CD8-positive, alpha-beta memory T cell (primary cell): ENCODE measurements around the gene SH3BP5. TPM values are rescaled to one million over a fixed set of nuclear protein-coding genes. Genes with fewer than 3 reads are reported as not detected.

Source experiments
- CTCF ChIA-PET: fragments of 350-600 bp; sonication (Branson Sonifier 250); formaldehyde crosslinking; loops from one replicate; lab custom pipeline; 2021; ENCODE audit warnings: antibody characterized with exemption; lab: Charles Lee
- POLR2A ChIA-PET: fragments of 350-600 bp; sonication (Branson Sonifier 250); formaldehyde crosslinking; loops from one replicate; lab custom pipeline; 2021; ENCODE audit warnings: antibody characterized with exemption; lab: Charles Lee
- DNase-seq, 5 donors: peaks; one replicate each; pipeline versions ENCODE4 v3.0.0 to v3.0.0-alpha.2; 2020 to 2022; ENCODE audit warnings: mixed read lengths in 1 of 5
- H3K27ac ChIP-seq: one replicate; pipeline ENCODE4 v1.7.0; 2013; ENCODE audit warnings: low read depth, mild to moderate bottlenecking, low read length, moderate library complexity
- H3K27me3 ChIP-seq: 2 replicates; pipeline ENCODE4 v1.7.0; 2013; ENCODE audit warnings: low read length, mild to moderate bottlenecking; ENCODE audit not compliant: insufficient read depth, poor library complexity, severe bottlenecking
- H3K36me3 ChIP-seq: 2 replicates; pipeline ENCODE4 v1.7.0; 2013; ENCODE audit warnings: mild to moderate bottlenecking, low read length, moderate library complexity; ENCODE audit not compliant: insufficient read depth
- H3K4me1 ChIP-seq: 2 replicates; pipeline ENCODE4 v1.7.0; 2013; ENCODE audit warnings: mild to moderate bottlenecking, low read length, moderate library complexity; ENCODE audit not compliant: insufficient read depth
- H3K4me3 ChIP-seq: 2 replicates; pipeline ENCODE4 v1.7.0; 2013; ENCODE audit warnings: mild to moderate bottlenecking, low read length
- H3K9me3 ChIP-seq: 2 replicates; pipeline ENCODE4 v1.7.0; 2013; ENCODE audit warnings: mild to moderate bottlenecking, low read length
- H3K27ac Mint-ChIP-seq, 8 donors: one replicate each; pipeline ENCODE4 v1.8.0; 2020 to 2021; ENCODE audit warnings: mixed read lengths in 8 of 8, mild to moderate bottlenecking in 6 of 8, inconsistent platforms in 3 of 8, moderate library complexity in 3 of 8
- H3K27me3 Mint-ChIP-seq, 2 donors: one replicate each; pipeline ENCODE4 v1.8.0; 2020 to 2021; ENCODE audit warnings: mixed read lengths in 2 of 2, mild to moderate bottlenecking in 1 of 2, moderate library complexity in 1 of 2
- H3K36me3 Mint-ChIP-seq, 3 donors: one replicate each; pipeline ENCODE4 v1.8.0; 2020 to 2021; ENCODE audit warnings: mixed read lengths in 3 of 3, inconsistent platforms in 1 of 3, mild to moderate bottlenecking in 1 of 3
- H3K4me1 Mint-ChIP-seq, 3 donors: one replicate each; pipeline ENCODE4 v1.8.0; 2020 to 2021; ENCODE audit warnings: mixed read lengths in 3 of 3, inconsistent platforms in 1 of 3, mild to moderate bottlenecking in 1 of 3
- H3K4me3 Mint-ChIP-seq, 7 donors: one replicate each; pipeline ENCODE4 v1.8.0; 2020 to 2021; ENCODE audit warnings: mixed read lengths in 7 of 7, mild to moderate bottlenecking in 6 of 7, moderate library complexity in 4 of 7, inconsistent platforms in 2 of 7
- H3K9me3 Mint-ChIP-seq, 5 donors: one replicate each; pipeline ENCODE4 v1.8.0; 2020 to 2022; ENCODE audit warnings: mixed read lengths in 5 of 5, mild to moderate bottlenecking in 3 of 5, moderate library complexity in 2 of 5, inconsistent platforms in 1 of 5
- polyA plus RNA-seq: library from polyadenylated mRNA; unstranded; fragments of 300-500 nt; fragmentation: Illumina TruSeq; gene quantifications from one replicate; pipeline ENCODE4 v1.2.3, GENCODE V29; 2021
- total RNA-seq, 2 experiments: library from RNA; stranded (reverse); gene quantifications; one replicate each; pipeline ENCODE4 v1.2.3, GENCODE V29; 2021

Gene SH3BP5
- total and polyA plus RNA-seq, 3 experiments from 2014 or later = 14.2 to 84.3 (median 15.5) TPM

DNA sequence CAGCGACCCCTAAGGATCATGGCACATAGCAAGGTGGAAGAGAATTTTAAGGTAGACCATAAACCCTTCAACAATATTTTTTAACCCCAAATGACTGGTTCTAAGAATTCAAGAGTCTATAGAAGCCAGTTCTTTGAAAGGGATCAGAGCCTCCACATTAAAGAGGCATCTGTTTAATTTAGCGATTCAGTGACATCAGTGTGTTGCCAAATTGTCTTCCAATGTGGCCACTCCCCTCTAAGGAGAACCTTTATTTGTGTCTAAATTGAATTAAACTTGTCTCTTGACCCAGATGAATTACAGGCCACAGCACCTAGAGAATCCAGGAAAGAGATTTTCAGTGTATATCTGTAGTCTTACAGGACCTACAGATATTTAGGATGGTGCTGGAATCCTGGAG is 6.6 kb upstream of the SH3BP5 start:
- Mint-ChIP-seq H3K27me3 (no peaks in the 10 kb centered on the region), H3K4me3 (no peak overlapping the region), H3K27ac (no peak overlapping the region), H3K4me1 (peaks cover under 1 to 9% (median 9%) of the 10 kb centered on the region in 3 donors), H3K9me3 (no peaks in the 10 kb centered on the region), H3K36me3 (no peaks in the 10 kb centered on the region)
- POLR2A ChIA-PET = no interaction called here
- H3K4me3 ChIP-seq = no peak overlapping the region
- H3K27me3 ChIP-seq = no peaks in the 10 kb centered on the region
- H3K4me1 ChIP-seq = peaks cover 2% of the 10 kb centered on the region
- H3K27ac ChIP-seq = no peak overlapping the region
- no peaks in the 10 kb centered on the region for H3K9me3 ChIP-seq
- CTCF ChIA-PET = no interaction called here
- no peak for DNase-seq
- H3K36me3 ChIP-seq = no peaks in the 10 kb centered on the region

DNA sequence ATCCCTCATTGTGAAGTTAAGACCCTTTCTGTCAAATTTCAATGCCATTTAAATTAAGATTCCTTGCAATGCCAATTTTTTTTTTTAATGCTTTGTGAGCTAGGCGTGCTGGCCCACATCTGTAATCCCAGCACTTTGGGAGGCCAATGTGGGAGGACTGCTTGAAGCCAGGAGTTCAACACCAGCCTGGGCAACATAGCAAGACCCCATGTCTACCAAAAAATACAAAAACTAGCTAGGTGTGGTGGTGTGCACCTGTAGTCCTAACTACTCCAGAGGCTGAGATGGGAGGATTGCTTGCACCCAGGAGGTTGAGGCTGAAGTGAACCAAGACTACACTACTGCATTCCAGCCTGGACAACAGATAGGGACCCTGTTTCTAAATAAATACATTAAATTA is 5.6 kb upstream of the SH3BP5 start:
- Mint-ChIP-seq H3K27ac (no peak overlapping the region), H3K27me3 (no peaks in the 10 kb centered on the region), H3K4me3 (no peak overlapping the region), H3K36me3 (no peaks in the 10 kb centered on the region), H3K4me1 (peaks cover 10 to 16% (median 14%) of the 10 kb centered on the region in 3 donors), H3K9me3 (no peaks in the 10 kb centered on the region)
- POLR2A ChIA-PET = no interaction called here
- Histone ChIP-seq H3K4me3 (no peak overlapping the region), H3K27me3 (no peaks in the 10 kb centered on the region), H3K9me3 (no peaks in the 10 kb centered on the region), H3K36me3 (no peaks in the 10 kb centered on the region), H3K27ac (no peak overlapping the region), H3K4me1 (peaks cover 12% of the 10 kb centered on the region)
- DNase-seq = no peak
- CTCF ChIA-PET = no interaction called here

DNA sequence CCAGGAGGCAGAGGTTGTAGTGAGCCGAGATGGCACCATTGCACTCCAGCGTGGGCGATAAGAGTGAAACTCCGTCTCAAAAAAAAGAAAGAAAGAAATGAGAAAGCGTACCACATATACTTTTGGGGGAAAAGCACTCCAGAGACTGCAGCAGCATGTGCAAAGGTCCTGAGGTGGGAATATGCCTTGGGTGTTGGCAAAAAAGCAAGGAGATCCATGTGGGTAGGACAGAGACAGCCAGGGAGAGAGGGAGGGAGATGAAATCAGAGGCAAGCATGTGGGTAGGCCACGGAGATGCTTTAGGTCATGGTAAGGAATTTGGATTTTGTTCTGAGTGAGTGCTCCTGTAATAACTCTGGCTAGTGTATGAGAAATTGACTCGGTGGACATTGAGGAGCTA is 3.7 kb upstream of the SH3BP5 start:
- no peak overlapping the region for H3K27ac Mint-ChIP-seq
- no peak overlapping the region for H3K4me3 Mint-ChIP-seq
- Histone ChIP-seq H3K4me3 (no peak overlapping the region), H3K36me3 (no peaks in the 10 kb centered on the region), H3K27me3 (no peaks in the 10 kb centered on the region), H3K9me3 (no peaks in the 10 kb centered on the region), H3K4me1 (peaks cover 21% of the 10 kb centered on the region), H3K27ac (no peak overlapping the region)
- ChIA-PET POLR2A (no interaction called here), CTCF (interaction anchor here (1.1 to 10.9 kb wide), 2 partner anchors 54 to 69 kb away, joined by 3 to 200 read pairs; no protein-coding TSS in a partner anchor)
- DNase-seq = no peak
- no peaks in the 10 kb centered on the region for H3K9me3 Mint-ChIP-seq
- H3K4me1 Mint-ChIP-seq = peaks cover 17 to 25% (median 22%) of the 10 kb centered on the region in 3 donors
- peaks cover 0 to 9% (median 0%) of the 10 kb centered on the region in 3 donors for H3K36me3 Mint-ChIP-seq
- H3K27me3 Mint-ChIP-seq = no peaks in the 10 kb centered on the region

DNA sequence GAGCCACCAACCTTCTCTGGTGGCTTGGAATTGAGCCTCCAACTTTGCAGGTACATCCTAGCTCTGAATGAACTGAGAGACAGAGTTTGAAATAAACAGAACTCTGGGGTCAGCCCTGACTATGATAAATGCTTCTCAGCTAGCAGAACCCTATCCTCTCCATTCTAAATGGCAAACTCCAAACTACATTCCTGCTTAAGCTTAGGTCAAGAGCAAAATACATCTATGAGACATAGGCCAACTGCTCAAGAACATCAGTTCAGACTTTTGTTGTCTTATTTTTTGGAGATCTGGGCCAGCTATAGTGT is 1.5 kb upstream of the SH3BP5 start:
- Mint-ChIP-seq H3K36me3 (peaks cover 0 to 21% (median 6%) of the 10 kb centered on the region in 3 donors), H3K4me1 (peaks cover 38 to 46% (median 41%) of the 10 kb centered on the region in 3 donors), H3K4me3 (peak overlapping the region in 3 of 7 donors; percentile 93 to 95 (median 95)), H3K27ac (peak overlapping the region in 1 of 8 donors; percentile 70), H3K27me3 (no peaks in the 10 kb centered on the region), H3K9me3 (no peaks in the 10 kb centered on the region)
- no peak overlapping the region for H3K4me3 ChIP-seq
- H3K4me1 ChIP-seq = peaks cover 42% of the 10 kb centered on the region
- CTCF ChIA-PET = interaction anchor here (0.7 to 10.9 kb wide), 16 partner anchors 9 to 112 kb away, joined by 3 to 200 read pairs (median 9); no protein-coding TSS in a partner anchor
- H3K27ac ChIP-seq = no peak overlapping the region
- DNase-seq = no peak
- no peaks in the 10 kb centered on the region for H3K27me3 ChIP-seq
- H3K36me3 ChIP-seq = peaks cover 4% of the 10 kb centered on the region
- no peaks in the 10 kb centered on the region for H3K9me3 ChIP-seq
- POLR2A ChIA-PET = interaction anchor here (1.9 kb wide), 2 partner anchors 14 to 66 kb away, joined by 7 read pairs; no protein-coding TSS in a partner anchor

GRCh38 chr3:15333099-15333955 is 941 bp upstream of the SH3BP5 start:
- Histone ChIP-seq H3K4me3 (peak overlapping the region; percentile 92), H3K27me3 (no peaks in the 10 kb centered on the region), H3K4me1 (peaks cover 48% of the 10 kb centered on the region), H3K36me3 (peaks cover 4% of the 10 kb centered on the region), H3K27ac (no peak overlapping the region), H3K9me3 (no peaks in the 10 kb centered on the region)
- ChIA-PET CTCF (interaction anchor here (0.7 to 10.9 kb wide), 42 partner anchors 7 to 126 kb away, joined by 3 to 200 read pairs (median 6); no protein-coding TSS in a partner anchor), POLR2A (interaction anchor here (1.1 to 1.9 kb wide), 5 partner anchors 14 to 66 kb away, joined by 3 to 7 read pairs (median 7); no protein-coding TSS in a partner anchor)
- peak overlapping the region in 7 of 8 donors; percentile 57 to 95 (median 87) for H3K27ac Mint-ChIP-seq
- DNase-seq = no peak
- H3K9me3 Mint-ChIP-seq = no peaks in the 10 kb centered on the region
- H3K27me3 Mint-ChIP-seq = no peaks in the 10 kb centered on the region
- peaks cover 41 to 51% (median 47%) of the 10 kb centered on the region in 3 donors for H3K4me1 Mint-ChIP-seq
- peak overlapping the region; percentile 91 to 97 (median 95) for H3K4me3 Mint-ChIP-seq
- H3K36me3 Mint-ChIP-seq = peaks cover 0 to 25% (median 8%) of the 10 kb centered on the region in 3 donors

GRCh38 chr3:15331606-15332404 is 581 bp downstream of the SH3BP5 start:
- no peaks in the 10 kb centered on the region for H3K27me3 ChIP-seq
- Mint-ChIP-seq H3K4me3 (peak overlapping the region; percentile 89 to 97 (median 95)), H3K36me3 (peaks cover 5 to 35% (median 13%) of the 10 kb centered on the region in 3 donors), H3K27ac (peak overlapping the region; percentile 16 to 93 (median 88)), H3K4me1 (peaks cover 53 to 64% (median 61%) of the 10 kb centered on the region in 3 donors), H3K9me3 (no peaks in the 10 kb centered on the region), H3K27me3 (no peaks in the 10 kb centered on the region)
- peaks cover 63% of the 10 kb centered on the region for H3K4me1 ChIP-seq
- peaks cover 4% of the 10 kb centered on the region for H3K36me3 ChIP-seq
- CTCF ChIA-PET = interaction anchor here (0.6 to 10.9 kb wide), 38 partner anchors 8 to 122 kb away, joined by 3 to 200 read pairs (median 7); no protein-coding TSS in a partner anchor
- peak; percentile 19 to 57 (median 40) for DNase-seq
- POLR2A ChIA-PET = interaction anchor here (0.5 to 1.9 kb wide), 7 partner anchors 16 to 226 kb away, joined by 3 to 7 read pairs (median 4); no protein-coding TSS in a partner anchor
- no peaks in the 10 kb centered on the region for H3K9me3 ChIP-seq
- H3K4me3 ChIP-seq = peak overlapping the region; percentile 92
- peak overlapping the region; percentile 75 for H3K27ac ChIP-seq

DNA sequence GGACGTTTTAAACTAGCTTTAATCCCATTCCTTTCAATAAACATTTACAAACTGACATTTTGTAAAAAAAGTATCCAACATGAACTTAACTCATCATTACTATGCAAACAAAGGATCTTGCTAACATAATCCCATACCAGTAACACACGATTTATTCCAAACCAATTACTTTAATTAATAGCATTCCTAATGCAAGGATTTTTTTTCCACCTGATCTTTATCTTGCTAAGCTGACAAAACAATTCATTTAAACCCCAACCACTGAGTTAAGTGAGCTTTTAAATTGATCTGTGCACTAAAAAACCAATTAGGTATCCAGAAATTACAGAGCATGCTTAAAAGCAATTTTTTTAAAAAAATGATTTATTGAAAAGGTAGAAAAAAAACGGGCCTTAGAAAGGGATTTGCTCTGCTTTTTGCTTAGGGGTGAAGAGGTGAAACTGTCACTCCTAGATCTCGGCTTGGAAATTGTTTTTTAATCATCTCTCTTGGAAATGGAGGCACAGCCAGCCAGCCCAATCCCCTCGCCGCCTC is 1.2 kb downstream of the SH3BP5 start:
- Mint-ChIP-seq H3K4me3 (peak overlapping the region; percentile 89 to 97 (median 95)), H3K36me3 (peaks cover 5 to 42% (median 14%) of the 10 kb centered on the region in 3 donors), H3K27ac (peak overlapping the region; percentile 16 to 93 (median 70)), H3K27me3 (no peaks in the 10 kb centered on the region), H3K4me1 (peaks cover 58 to 70% (median 68%) of the 10 kb centered on the region in 3 donors), H3K9me3 (no peaks in the 10 kb centered on the region)
- H3K4me1 ChIP-seq = peaks cover 70% of the 10 kb centered on the region
- H3K27me3 ChIP-seq = no peaks in the 10 kb centered on the region
- DNase-seq = no peak
- POLR2A ChIA-PET = interaction anchor here (1.5 kb wide), 1 partner anchor 27 kb away, joined by 3 read pairs; no protein-coding TSS in a partner anchor
- no peaks in the 10 kb centered on the region for H3K9me3 ChIP-seq
- H3K36me3 ChIP-seq = peaks cover 10% of the 10 kb centered on the region
- peak overlapping the region; percentile 75 for H3K27ac ChIP-seq
- CTCF ChIA-PET = interaction anchor here (0.5 to 10.9 kb wide), 10 partner anchors 11 to 203 kb away, joined by 3 to 200 read pairs (median 3); no protein-coding TSS in a partner anchor
- H3K4me3 ChIP-seq = peak overlapping the region; percentile 92
